Panc1 (cell line): ENCODE results near the gene GCN1. TPM values are rescaled to one million over a fixed set of nuclear protein-coding genes. Genes with fewer than 3 reads are reported as not detected.

Experiments
- ATAC-seq: fragments of 200-7000 bp; cut with Tn5 transposase; 2 replicates; pipeline ENCODE4 v1.9.1; 2020; ENCODE audit warnings: mild to moderate bottlenecking, moderate library complexity
- BruUV-seq: library from RNA; stranded (reverse); fragments of 400-500 nt; replicated peaks from 2 replicates; lab custom pipeline; 2021; lab: Mats Ljungman, UMichigan
- CTCF ChIA-PET: fragments of 300-600 bp; sonication (Branson Sonifier 250); formaldehyde crosslinking; loops from one replicate; lab custom pipeline; 2022; ENCODE audit warnings: antibody characterized with exemption; lab: Charles Lee
- POLR2A ChIA-PET: fragments of 300-600 bp; sonication (Branson Sonifier 250); formaldehyde crosslinking; loops from one replicate; lab custom pipeline; 2022; ENCODE audit warnings: antibody characterized with exemption; lab: Charles Lee
- DNase-seq: peaks from one replicate; pipeline ENCODE4 v3.0.0-alpha.2; 2010; ENCODE audit warnings: low read depth, low spot score
- H3K27ac ChIP-seq: 2 replicates; pipeline ENCODE4 v1.5.1; 2011; ENCODE audit warnings: mild to moderate bottlenecking, low read length, inconsistent platforms
- H3K27me3 ChIP-seq: fragments of 200-500 bp; sonication (Bioruptor generic); 2 replicates; pipeline ENCODE4 v1.6.0; 2014; ENCODE audit warnings: low read length, inconsistent platforms; ENCODE audit not compliant: control insufficient read depth, insufficient read depth
- H3K36me3 ChIP-seq: fragments of 200-500 bp; sonication (Bioruptor generic); 2 replicates; pipeline ENCODE4 v1.5.1; 2014; ENCODE audit warnings: inconsistent platforms, mild to moderate bottlenecking, low read length, moderate library complexity; ENCODE audit not compliant: control insufficient read depth, insufficient read depth
- H3K4me1 ChIP-seq: 2 replicates; pipeline ENCODE4 v1.5.1; 2011; ENCODE audit warnings: inconsistent platforms, mild to moderate bottlenecking, low read length, moderate library complexity; ENCODE audit not compliant: control insufficient read depth, insufficient read depth
- H3K4me3 ChIP-seq, 2 experiments: 2 replicates each; pipeline ENCODE4 v1.5.1; 2011 to 2012; ENCODE audit warnings: low read depth in 2 of 2, low read length in 2 of 2, mild to moderate bottlenecking in 2 of 2, inconsistent platforms in 1 of 2, moderate library complexity in 1 of 2
- H3K9me3 ChIP-seq: fragments of 200-500 bp; sonication (Bioruptor generic); 2 replicates; pipeline ENCODE4 v1.5.1; 2014; ENCODE audit warnings: low read depth, mild to moderate bottlenecking, inconsistent platforms, low read length, moderate library complexity; ENCODE audit not compliant: control insufficient read depth, insufficient read depth
- POLR2AphosphoS5 ChIP-seq: IDR thresholded peaks from 2 replicates; pipeline ENCODE4 v1.6.1; 2012; ENCODE audit warnings: mild to moderate bottlenecking, low read depth, low read length, moderate library complexity
- SIN3A ChIP-seq: IDR thresholded peaks from 2 replicates; pipeline ENCODE4 v1.6.1; 2012; ENCODE audit warnings: low read depth, mild to moderate bottlenecking, low read length, moderate library complexity, borderline replicate concordance; ENCODE audit not compliant: insufficient read depth
- TCF7L2 ChIP-seq: IDR thresholded peaks from 2 replicates; pipeline ENCODE4 v1.6.1; 2011; ENCODE audit warnings: mild to moderate bottlenecking, low read depth, low read length, inconsistent platforms
- in situ Hi-C: cut with HindIII; loops from 2 replicates; pipeline ENCODE4 v1.10.0; 2016; ENCODE audit warnings: low sequenced_read_pairs, low pct_unique_long_range_greater_than_20kb
- intact Hi-C: fragments of 100-400 bp; cut with micrococcal nuclease; formaldehyde crosslinking; loops from one replicate; pipeline ENCODE4 v1.10.0; 2022; ENCODE audit not compliant: unreplicated experiment
- total RNA-seq: library from RNA; stranded (reverse); gene quantifications from one replicate; pipeline ENCODE4 v1.2.1, GENCODE V29; 2021; ENCODE audit not compliant: unreplicated experiment
- TF ChIP-seq, protein P1 (sequence below), 2 experiments: IDR thresholded peaks; 2 replicates each; pipeline ENCODE4 v1.6.1; 2011 to 2012; ENCODE audit warnings: low read depth in 2 of 2, control low read depth in 1 of 2, low read length in 1 of 2, mild to moderate bottlenecking in 1 of 2, moderate library complexity in 1 of 2; ENCODE audit not compliant: insufficient read depth in 1 of 2
- TF ChIP-seq, protein P2 (sequence below): fragments of 450-650 bp; IDR thresholded peaks from 2 replicates; pipeline ENCODE4 v1.5.1; 2017; ENCODE audit warnings: mild to moderate bottlenecking

The GCN1 gene
- total RNA-seq, 1 experiment from 2014 or later: 175 TPM

DNA sequence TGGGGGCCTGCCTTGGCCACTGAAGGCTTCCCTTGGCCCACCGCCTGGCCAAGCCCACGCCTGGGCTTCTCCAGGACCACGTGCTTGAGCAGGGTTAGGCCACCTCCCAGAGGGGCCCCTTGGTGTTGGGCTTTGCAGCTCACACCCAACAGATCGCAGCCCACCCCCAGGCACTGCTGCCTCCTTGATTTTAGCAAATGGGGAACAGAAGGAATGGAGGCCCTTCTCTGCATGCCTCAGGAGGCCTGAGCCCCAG lies 101.3 kb downstream of the GCN1 start:
- POLR2A ChIA-PET: no interaction called here
- no peak overlapping the region for H3K27ac ChIP-seq
- no peaks in the 10 kb centered on the region for H3K36me3 ChIP-seq
- in situ Hi-C loops (no loop called here), intact Hi-C loops (no loop called here)
- H3K27me3 ChIP-seq: no peaks in the 10 kb centered on the region
- no peak overlapping the region for H3K4me3 ChIP-seq
- CTCF ChIA-PET: no interaction called here
- ATAC-seq (no peak), DNase-seq (no peak)
- no peaks in the 10 kb centered on the region for H3K9me3 ChIP-seq
- no peak for TF ChIP-seq POLR2AphosphoS5
- TF ChIP-seq, protein P1, sequence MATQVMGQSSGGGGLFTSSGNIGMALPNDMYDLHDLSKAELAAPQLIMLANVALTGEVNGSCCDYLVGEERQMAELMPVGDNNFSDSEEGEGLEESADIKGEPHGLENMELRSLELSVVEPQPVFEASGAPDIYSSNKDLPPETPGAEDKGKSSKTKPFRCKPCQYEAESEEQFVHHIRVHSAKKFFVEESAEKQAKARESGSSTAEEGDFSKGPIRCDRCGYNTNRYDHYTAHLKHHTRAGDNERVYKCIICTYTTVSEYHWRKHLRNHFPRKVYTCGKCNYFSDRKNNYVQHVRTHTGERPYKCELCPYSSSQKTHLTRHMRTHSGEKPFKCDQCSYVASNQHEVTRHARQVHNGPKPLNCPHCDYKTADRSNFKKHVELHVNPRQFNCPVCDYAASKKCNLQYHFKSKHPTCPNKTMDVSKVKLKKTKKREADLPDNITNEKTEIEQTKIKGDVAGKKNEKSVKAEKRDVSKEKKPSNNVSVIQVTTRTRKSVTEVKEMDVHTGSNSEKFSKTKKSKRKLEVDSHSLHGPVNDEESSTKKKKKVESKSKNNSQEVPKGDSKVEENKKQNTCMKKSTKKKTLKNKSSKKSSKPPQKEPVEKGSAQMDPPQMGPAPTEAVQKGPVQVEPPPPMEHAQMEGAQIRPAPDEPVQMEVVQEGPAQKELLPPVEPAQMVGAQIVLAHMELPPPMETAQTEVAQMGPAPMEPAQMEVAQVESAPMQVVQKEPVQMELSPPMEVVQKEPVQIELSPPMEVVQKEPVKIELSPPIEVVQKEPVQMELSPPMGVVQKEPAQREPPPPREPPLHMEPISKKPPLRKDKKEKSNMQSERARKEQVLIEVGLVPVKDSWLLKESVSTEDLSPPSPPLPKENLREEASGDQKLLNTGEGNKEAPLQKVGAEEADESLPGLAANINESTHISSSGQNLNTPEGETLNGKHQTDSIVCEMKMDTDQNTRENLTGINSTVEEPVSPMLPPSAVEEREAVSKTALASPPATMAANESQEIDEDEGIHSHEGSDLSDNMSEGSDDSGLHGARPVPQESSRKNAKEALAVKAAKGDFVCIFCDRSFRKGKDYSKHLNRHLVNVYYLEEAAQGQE (IDR thresholded peaks at IDR 0.05; ENCODE audit: insufficient read depth in 1 of 2, low read depth in 2 of 2, low read length in 1 of 2): no peak
- peaks cover 5% of the 10 kb centered on the region for H3K4me1 ChIP-seq
- no TSS peak for BruUV-seq

DNA sequence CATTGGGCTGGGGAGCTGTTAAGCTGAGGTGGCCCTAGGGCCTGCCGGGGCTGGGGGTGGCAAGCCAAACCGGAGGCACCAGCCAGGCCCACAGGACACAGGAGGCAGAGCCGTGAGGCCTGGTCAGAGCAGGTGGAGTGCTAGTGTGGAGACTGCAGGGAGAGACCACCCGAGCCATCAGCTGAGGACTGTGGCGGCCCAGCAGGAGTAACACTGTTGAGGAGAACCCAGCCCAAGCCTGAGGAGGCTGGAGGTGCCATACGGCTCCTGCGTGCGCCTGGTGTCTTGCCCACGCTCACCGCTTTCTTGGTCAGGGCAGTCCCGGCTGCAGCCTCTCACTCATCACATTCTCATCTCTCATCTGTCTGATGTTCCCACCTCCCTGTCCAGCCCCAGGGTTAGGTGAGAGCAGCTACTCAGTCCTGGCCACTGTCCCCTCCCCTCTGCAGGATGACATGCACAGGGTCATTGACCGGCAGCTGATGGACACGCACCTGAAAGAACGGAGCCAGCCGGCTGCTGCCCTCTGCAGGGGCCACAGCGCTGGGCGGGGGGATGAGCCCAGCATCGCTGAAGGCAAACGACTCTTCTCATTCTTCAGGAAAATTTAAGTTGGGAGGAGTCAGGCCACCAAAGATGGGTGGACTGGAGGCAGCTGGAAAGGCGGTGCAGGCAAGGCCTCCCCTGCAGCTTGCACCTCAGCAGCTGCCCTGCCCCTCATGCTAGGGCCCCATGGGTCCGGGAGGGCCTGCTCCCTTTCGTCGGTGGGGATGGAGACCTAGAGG lies 101.8 kb downstream of the GCN1 start:
- no TSS peak for BruUV-seq
- no peak for TF ChIP-seq TCF7L2
- POLR2A ChIA-PET: no interaction called here
- CTCF ChIA-PET: interaction anchor here (0.7 kb wide), 1 partner anchor 104 kb away, joined by 4 read pairs; no protein-coding TSS in a partner anchor
- no peaks in the 10 kb centered on the region for H3K9me3 ChIP-seq
- intact Hi-C loops (no loop called here), in situ Hi-C loops (no loop called here)
- H3K27me3 ChIP-seq: no peaks in the 10 kb centered on the region
- peaks cover 5% of the 10 kb centered on the region for H3K4me1 ChIP-seq
- no peak overlapping the region for H3K4me3 ChIP-seq
- DNase-seq (no peak), ATAC-seq (no peak; the same call in 1 of the 2 replicates)
- H3K27ac ChIP-seq: no peak overlapping the region
- no peaks in the 10 kb centered on the region for H3K36me3 ChIP-seq

DNA sequence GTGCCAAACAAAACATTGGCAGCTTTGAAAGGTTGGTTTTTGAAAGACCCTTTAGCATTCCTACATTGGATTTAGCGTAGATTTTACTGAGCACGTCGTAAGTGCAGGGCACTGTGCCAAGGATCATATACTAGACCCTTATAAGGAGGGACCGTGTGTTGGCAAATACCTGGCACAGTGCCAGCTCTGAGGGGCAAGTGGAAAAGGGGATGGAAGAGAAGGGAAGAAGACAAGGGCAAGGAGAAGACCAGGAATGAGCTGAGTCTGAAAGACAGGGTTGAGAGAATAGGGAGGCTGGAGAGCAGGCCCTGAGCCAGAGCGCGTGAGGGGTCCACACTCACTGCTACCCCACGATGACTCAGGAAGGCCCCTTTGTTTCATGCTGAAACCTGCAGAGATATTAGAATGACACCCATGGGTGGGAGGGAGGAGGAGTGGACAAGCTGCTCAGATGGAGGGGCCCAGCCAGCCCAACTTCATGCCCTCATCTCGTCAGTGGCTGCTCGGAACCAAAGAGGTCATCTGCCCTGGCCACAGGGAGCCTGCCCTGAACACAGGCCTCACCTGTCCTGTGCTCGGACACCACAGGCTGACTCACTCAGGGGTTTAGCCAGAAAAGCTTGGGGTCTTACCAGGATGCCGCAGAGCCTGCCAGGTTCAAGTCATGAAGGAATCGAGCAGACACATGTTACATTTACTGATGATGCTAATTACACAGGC lies 103.0 kb downstream of the GCN1 start:
- TF ChIP-seq, protein P1 (IDR thresholded peaks at IDR 0.05; ENCODE audit: insufficient read depth in 1 of 2, low read depth in 2 of 2, low read length in 1 of 2): no peak
- TF ChIP-seq, protein P2, sequence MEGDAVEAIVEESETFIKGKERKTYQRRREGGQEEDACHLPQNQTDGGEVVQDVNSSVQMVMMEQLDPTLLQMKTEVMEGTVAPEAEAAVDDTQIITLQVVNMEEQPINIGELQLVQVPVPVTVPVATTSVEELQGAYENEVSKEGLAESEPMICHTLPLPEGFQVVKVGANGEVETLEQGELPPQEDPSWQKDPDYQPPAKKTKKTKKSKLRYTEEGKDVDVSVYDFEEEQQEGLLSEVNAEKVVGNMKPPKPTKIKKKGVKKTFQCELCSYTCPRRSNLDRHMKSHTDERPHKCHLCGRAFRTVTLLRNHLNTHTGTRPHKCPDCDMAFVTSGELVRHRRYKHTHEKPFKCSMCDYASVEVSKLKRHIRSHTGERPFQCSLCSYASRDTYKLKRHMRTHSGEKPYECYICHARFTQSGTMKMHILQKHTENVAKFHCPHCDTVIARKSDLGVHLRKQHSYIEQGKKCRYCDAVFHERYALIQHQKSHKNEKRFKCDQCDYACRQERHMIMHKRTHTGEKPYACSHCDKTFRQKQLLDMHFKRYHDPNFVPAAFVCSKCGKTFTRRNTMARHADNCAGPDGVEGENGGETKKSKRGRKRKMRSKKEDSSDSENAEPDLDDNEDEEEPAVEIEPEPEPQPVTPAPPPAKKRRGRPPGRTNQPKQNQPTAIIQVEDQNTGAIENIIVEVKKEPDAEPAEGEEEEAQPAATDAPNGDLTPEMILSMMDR: no peak
- TF ChIP-seq POLR2AphosphoS5 (no peak), TCF7L2 (no peak), SIN3A (no peak)
- intact Hi-C loops (no loop called here), in situ Hi-C loops (no loop called here)
- POLR2A ChIA-PET: no interaction called here
- Histone ChIP-seq H3K27ac (no peak overlapping the region), H3K36me3 (no peaks in the 10 kb centered on the region), H3K27me3 (no peaks in the 10 kb centered on the region), H3K9me3 (no peaks in the 10 kb centered on the region), H3K4me1 (peaks cover 10% of the 10 kb centered on the region), H3K4me3 (no peak overlapping the region)
- CTCF ChIA-PET: no interaction called here
- no TSS peak for BruUV-seq
- DNase-seq: no peak
- ATAC-seq: no peak
